Adipocyte (in vitro differentiated cells): ENCODE data around the gene WNT9A.

Experiments used
- DNase-seq: peaks from one replicate; pipeline ENCODE4 v3.0.0-alpha.2; 2015; ENCODE audit warnings: low read depth
- H3K27me3 ChIP-seq: replicated peaks from 2 replicates; pipeline ENCODE4 v1.7.0; 2013; ENCODE audit warnings: mild to moderate bottlenecking, low read length, moderate library complexity; ENCODE audit not compliant: control insufficient read depth, insufficient read depth
- H3K36me3 ChIP-seq: 2 replicates; pipeline ENCODE4 v1.7.0; 2013; ENCODE audit warnings: low read length, mild to moderate bottlenecking, moderate library complexity; ENCODE audit not compliant: control insufficient read depth, insufficient read depth, severe bottlenecking
- H3K4me1 ChIP-seq: 2 replicates; pipeline ENCODE4 v1.7.0; 2013; ENCODE audit warnings: mild to moderate bottlenecking, low read length, moderate library complexity; ENCODE audit not compliant: control insufficient read depth, insufficient read depth
- H3K4me3 ChIP-seq: 2 replicates; pipeline ENCODE4 v1.7.0; 2013; ENCODE audit warnings: mild to moderate bottlenecking, low read length, moderate library complexity
- H3K9ac ChIP-seq: 2 replicates; pipeline ENCODE4 v1.7.0; 2013; ENCODE audit warnings: mild to moderate bottlenecking, low read length, moderate library complexity
- H3K9me3 ChIP-seq: 2 replicates; pipeline ENCODE4 v1.7.0; 2013; ENCODE audit warnings: mild to moderate bottlenecking, low read length, moderate library complexity; ENCODE audit not compliant: control insufficient read depth

The WNT9A gene

DNA sequence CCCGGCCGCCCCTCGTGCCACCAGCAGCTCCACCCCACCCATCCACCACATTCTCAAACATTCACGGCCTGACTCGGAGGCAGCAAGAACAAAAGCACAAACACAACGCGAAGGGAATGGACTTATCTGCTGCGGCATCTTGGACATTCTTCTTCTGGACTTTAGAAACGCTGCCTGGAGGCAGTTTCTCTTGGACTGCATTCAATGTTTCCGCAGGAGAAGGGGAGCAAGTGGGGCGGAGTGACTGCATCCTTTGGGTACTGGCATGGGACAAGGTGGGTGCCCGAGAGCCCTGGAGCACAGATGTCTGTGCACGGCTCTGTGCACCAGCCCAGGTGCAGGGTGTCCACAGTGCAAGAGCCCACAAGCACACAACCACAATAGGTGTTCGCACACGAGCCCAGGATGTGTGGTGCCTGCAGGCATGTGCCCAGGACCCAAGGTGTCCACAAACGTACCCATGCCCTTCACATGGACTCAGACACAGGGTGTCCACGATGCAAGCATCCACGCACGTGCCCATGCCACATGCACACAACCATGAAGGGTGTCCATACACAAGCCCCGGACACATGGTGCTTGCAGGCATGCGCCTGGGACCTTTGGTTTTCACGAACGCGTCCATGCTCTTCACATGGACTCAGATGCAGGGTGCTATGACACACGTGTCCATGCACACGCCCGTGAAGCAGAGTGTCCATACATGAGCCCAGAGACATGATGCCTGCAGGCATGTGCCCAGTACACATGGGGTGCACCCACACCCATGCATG, 53.6 kb downstream of the WNT9A start:
- Histone ChIP-seq H3K9me3 (no peaks in the 10 kb centered on the region), H3K4me3 (no peak overlapping the region), H3K4me1 (no peaks in the 10 kb centered on the region), H3K9ac (no peak overlapping the region), H3K36me3 (no peaks in the 10 kb centered on the region), H3K27me3 (peaks cover 2% of the 10 kb centered on the region)
- no peak for DNase-seq

DNA sequence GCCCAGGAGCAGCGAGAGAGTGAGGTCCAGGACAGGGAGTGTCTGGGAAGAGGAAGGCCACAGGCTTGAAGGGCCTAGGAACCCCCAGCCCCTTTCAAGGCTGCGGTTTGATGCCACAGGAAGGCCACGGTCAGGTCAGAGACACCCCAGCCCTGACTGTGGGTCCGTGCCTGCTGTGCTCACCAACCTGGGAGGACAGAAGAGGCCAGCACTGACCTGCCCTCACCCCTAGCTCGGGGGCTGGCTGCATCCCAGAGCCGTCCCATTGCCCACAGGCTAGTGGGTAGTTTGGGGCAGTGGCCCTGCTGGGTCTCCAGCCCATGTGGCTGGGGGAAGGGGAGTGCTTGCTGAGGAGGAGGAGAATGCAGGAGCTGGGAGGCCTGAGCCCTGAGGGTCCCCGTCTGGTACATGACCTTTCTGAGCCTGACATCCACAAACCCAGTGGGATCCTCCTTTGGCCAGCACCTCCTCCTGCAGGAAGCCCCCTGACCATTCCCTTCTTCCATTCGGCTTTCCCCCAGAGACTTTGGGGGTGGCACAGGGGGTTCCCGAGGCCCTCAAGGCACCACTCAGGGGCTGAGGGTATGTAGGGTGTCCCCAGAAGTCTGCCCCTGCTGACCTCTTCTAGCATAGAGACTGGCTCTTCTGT, 54.3 kb downstream of the WNT9A start:
- H3K9me3 ChIP-seq: no peaks in the 10 kb centered on the region
- no peak for DNase-seq
- H3K9ac ChIP-seq: no peak overlapping the region
- H3K4me1 ChIP-seq: no peaks in the 10 kb centered on the region
- no peak overlapping the region for H3K4me3 ChIP-seq
- peaks cover 2% of the 10 kb centered on the region for H3K27me3 ChIP-seq
- H3K36me3 ChIP-seq: no peaks in the 10 kb centered on the region

DNA sequence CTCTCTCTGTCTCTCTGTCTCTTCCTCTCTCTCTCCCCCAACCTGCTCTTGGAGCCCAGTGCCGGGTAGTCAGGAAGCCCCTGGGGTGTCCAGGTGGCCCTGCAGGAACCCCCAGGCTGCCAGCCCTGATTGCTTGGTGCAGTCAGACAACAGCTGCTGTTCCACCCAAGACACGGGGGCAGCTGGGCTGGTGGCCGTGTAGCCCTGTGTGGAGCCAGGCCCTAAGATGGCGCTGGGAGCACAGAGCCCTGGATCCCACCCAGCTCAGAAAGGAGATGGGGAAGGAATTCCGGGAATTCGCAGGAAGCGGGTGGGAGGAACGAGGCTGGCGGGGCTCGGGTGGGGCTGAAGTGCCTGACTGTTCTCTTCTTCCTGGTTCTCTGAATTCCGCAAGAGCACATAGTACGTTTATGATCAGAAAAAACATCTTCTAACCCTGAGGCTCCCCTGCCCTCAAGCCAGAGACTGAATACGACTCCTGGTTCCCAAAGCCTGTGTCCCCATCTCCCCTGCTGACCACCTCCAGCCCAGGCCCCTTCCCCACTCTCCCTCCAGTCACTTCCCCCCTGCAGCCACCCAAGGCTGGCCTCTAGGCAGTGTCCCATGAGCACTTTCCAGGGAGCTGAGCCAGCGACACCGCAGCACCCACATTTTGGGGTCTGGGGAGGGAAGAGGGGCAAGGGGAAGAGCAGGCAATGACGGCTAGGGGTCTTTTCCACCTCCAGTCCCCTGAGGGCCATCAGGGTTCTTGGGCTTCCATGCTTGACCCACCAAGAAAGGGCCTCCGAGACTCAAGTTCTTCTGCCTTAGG, 55.0 kb downstream of the WNT9A start:
- DNase-seq: no peak
- Histone ChIP-seq H3K36me3 (no peaks in the 10 kb centered on the region), H3K9me3 (no peaks in the 10 kb centered on the region), H3K4me3 (no peak overlapping the region), H3K9ac (no peak overlapping the region), H3K27me3 (peaks cover 2% of the 10 kb centered on the region), H3K4me1 (no peaks in the 10 kb centered on the region)

DNA sequence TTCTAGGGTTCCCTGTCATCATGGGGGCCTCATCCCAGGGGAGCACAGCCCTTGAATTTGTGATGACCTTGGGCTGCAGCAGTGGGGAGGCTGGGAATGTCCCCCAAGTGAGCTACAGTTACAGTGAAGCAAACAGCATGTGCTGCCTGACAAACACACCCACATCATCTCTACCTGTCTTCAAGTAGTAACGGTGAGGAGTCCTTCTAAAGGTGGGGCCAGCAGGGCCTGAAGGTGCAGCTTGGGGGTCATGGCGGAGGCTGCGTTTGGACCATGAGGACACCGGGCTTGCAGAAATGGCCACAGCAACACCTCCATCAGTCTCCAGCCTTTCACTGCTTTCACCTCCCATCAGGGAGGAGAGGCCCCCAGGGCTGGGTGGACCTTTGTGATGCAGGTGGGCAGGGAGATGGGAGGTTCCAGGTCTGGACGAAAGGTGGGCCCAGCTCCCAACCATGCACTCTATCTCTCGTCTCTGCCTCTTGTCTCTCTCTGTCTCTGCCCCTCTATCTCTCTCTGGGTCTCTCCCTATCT, 55.7 kb downstream of the WNT9A start:
- H3K36me3 ChIP-seq: no peaks in the 10 kb centered on the region
- no peaks in the 10 kb centered on the region for H3K9me3 ChIP-seq
- DNase-seq: no peak
- H3K4me1 ChIP-seq: no peaks in the 10 kb centered on the region
- no peak overlapping the region for H3K9ac ChIP-seq
- no peak overlapping the region for H3K4me3 ChIP-seq
- peaks cover 2% of the 10 kb centered on the region for H3K27me3 ChIP-seq

DNA sequence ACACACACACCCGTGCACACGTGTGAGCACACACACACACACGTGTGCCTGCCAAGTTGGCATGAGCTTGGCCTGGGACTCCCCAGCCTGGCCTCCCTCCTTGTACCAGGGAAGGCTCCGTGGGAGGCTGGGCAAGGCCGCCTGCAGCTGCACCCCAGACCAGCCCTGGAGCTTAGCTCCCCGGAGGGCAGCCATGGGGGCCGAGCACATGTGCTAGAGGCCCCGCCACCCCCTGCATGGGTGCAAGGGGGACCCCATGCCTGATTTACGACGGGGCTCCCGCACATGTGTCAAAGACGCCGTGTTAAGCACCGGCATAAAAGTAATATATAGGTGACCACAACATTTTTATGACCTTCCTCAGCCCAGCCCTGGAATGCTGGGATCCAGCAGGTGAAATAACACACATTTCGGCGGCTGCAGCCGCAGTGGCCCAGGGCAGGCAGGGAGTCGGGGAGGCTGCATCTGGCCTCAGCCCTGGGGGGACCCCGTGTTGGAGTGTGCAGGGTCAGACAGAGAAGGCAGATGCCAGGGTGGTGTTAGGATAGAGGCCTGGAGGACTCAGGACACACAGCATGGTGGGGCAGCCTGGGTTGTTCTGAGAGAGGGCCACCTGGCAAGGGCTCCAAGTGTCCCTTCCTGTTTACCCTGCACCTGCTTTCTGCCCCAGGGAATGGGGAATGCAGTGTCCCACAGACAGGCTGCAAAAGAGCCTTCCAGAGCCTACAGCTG, 56.3 kb downstream of the WNT9A start:
- Histone ChIP-seq H3K9ac (no peak overlapping the region), H3K27me3 (peaks cover 2% of the 10 kb centered on the region), H3K9me3 (no peaks in the 10 kb centered on the region), H3K4me1 (no peaks in the 10 kb centered on the region), H3K4me3 (no peak overlapping the region), H3K36me3 (no peaks in the 10 kb centered on the region)
- no peak for DNase-seq

DNA sequence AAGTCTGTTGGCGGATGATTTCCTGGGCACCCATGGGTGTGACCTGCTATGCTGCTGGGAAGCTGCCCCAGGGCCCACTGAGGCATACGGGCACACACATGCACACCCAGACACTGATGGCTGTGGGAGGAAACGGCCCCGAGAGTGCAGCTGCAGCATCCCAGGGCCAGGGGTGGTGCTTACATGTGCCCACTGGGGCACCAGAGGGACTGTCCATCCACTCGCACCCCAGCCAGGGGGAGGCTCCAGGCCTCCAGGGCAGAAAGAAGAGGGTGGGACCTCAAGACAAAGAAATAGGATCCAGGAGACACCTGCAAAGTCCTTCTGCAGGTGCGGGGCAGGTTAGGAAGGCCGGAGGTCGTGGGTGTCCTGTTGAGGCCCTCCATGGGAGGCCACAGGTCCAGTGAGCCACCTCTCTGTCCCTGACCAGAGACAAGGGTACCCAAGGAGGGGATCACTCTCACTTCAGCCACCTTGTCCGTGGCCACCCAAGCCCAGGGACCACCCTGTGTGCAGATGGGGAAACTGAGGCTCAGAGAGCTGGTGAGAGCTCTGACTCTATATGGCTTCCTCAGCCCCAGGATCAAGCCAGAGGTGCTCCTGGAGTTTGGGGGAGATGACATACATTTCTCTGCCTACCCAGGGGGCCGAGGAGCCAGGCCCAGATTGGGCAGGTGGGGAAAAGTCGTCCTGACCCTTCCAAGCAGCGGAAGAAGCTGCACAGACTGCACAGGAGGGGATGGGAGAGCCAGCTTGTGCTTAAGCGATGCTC, 57.1 kb downstream of the WNT9A start:
- H3K9me3 ChIP-seq: no peaks in the 10 kb centered on the region
- no peak overlapping the region for H3K9ac ChIP-seq
- peaks cover 2% of the 10 kb centered on the region for H3K4me1 ChIP-seq
- no peak for DNase-seq
- no peaks in the 10 kb centered on the region for H3K36me3 ChIP-seq
- H3K4me3 ChIP-seq: no peak overlapping the region
- peaks cover 6% of the 10 kb centered on the region for H3K27me3 ChIP-seq

DNA sequence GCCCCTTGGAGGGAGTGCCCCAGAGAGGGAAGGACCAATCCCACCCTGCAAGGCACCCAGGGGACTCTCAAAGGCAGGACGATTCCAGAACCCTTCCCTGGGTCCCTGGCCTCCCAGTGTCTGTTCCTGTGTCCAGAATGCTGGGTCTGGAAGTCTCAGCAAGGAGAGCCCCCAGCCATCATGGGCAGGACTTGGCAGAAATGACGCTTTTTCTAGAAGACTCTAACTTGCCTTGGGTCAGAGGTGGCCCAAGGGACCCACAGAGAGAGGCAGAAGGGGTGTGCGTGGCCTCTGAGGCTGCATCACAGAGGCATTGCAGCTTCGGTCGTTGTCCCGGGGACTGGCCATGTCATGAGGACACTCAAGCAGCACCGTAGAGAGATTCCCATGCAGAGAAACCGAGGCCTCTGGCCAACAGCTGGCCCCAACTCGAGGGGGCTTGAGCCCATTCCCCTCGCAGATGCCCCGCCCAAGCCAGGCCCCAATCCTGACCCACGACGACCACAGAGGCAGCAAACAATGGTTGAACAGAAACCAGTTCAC, 57.8 kb downstream of the WNT9A start:
- H3K9ac ChIP-seq: no peak overlapping the region
- no peak for DNase-seq
- H3K9me3 ChIP-seq: no peaks in the 10 kb centered on the region
- H3K4me1 ChIP-seq: peaks cover 5% of the 10 kb centered on the region
- no peaks in the 10 kb centered on the region for H3K36me3 ChIP-seq
- no peak overlapping the region for H3K4me3 ChIP-seq
- H3K27me3 ChIP-seq: peaks cover 6% of the 10 kb centered on the region

DNA sequence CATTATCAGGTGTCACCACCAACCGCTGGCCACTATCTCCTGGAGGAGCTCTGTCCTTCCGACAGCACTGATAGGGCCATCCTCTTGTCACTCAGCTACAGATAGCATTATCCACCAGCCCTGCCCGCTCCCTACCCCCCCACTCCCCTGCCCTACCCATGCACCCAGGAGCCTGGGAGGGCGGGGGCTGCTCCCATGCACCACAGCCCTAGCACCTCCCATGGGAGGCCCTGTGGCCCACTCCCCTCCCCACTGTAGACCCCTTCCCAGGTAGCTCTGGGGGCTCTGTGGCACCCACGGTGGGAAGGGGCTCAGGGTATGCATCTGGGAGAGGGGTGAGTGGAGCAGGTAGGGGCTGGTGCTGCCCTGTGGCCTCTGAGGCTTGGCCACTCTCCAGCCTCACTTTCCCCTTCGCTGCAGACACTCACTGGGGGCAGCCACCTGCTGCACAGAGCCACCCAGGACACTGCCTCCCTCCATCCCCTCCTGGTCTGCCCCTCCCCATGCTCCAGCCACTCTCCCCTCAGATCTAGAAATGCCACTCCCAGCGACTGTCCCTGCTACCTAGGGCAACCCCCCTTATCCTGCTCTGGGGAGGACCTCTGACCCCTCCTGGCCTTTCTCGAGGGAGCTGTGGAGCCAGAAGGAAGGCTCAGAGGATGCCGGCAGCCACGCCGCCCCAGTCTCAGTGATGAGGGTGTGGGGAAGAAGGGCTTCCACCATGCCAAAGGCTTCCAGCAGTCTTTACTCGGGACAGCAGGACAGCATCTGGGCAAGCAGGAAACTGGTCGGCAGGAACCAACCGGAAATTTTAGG, 58.5 kb downstream of the WNT9A start:
- Histone ChIP-seq H3K9me3 (no peaks in the 10 kb centered on the region), H3K4me3 (no peak overlapping the region), H3K9ac (no peak overlapping the region), H3K4me1 (peaks cover 5% of the 10 kb centered on the region), H3K36me3 (no peaks in the 10 kb centered on the region), H3K27me3 (peaks cover 6% of the 10 kb centered on the region)
- DNase-seq: no peak

DNA sequence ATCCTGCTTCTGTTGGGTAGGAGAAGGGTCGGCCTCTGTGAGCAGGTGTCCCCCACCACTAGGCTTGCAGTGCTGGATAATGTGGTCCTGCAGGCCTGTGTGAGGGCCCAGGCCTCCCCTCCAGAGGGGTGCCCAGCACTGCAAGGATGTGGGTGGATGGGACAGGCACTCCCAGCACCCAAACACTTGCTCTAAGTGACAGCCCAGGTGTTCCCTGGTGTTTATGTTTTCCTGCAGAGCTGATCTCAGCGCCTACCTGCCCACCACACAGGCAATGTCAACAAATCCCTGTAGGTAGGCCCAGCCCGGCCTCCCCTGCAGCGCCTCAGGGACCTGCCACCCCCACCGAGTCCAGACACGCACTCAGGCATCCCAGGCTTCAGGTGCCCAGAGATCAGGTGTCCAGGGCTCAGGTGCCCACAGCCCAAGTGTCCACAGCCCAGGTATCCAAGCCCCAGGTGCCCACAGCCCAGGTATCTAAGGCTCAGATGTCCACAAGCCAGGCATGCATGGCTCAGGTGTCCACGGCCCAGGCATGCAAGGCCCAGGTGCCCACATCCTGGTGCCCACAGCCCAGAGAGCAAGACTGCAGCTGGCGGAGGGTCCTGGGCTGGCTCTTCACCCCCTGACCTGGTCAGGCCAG, 59.2 kb downstream of the WNT9A start:
- Histone ChIP-seq H3K36me3 (no peaks in the 10 kb centered on the region), H3K4me3 (no peak overlapping the region), H3K9ac (no peak overlapping the region), H3K4me1 (peaks cover 5% of the 10 kb centered on the region), H3K9me3 (no peaks in the 10 kb centered on the region), H3K27me3 (peaks cover 6% of the 10 kb centered on the region)
- DNase-seq: no peak
